Loucy (cell line): Measurements from ENCODE around the gene PPP1R37.

Experiments
- CTCF ChIP-seq: fragments of 200-600 bp; sonication (generic); conservative IDR thresholded peaks from 2 replicates; pipeline ENCODE4 v1.5.1; 2014; ENCODE audit warnings: mild to moderate bottlenecking, antibody characterized with exemption, low read length
- EZH2phosphoT487 ChIP-seq: fragments of 200-600 bp; IDR thresholded peaks from 2 replicates; pipeline ENCODE4 v1.6.1; 2018; ENCODE audit warnings: antibody characterized with exemption, mild to moderate bottlenecking, moderate library complexity, borderline replicate concordance

DNA sequence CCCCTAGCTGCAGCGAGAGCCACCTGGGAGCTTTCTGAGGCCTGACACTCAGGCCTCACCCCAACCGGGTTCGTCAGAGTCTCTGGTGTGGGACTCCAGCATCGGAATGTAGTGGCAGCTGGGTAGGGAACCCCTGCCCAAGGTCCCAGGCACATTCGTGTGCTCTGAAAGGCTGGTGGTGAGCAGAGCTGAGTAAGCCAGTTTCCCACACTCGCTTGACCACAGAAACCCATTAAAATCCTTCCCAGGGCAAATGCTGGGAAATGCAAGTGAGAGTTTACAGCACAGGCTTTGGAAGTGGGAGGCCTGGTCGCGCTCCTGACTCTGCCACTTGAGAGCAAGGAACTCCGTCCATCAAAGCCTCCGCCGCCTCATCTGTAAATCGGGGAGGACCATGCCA, 80.8 kb downstream of the PPP1R37 start:
- TF ChIP-seq CTCF (no peak), EZH2phosphoT487 (no peak)
